GM18498 (cell line): ENCODE data around the gene GORASP2.
"Not testable (repeated sequence)": the region's sequence is repeated elsewhere in the genome, so short reads cannot be mapped to it uniquely, and the experiment has no call there.

Experiments used
- ATAC-seq: cut with Tn5 transposase; IDR thresholded peaks from one replicate; pipeline ENCODE4 v1.9.1; 2021; ENCODE audit warnings: mild to moderate bottlenecking, moderate library complexity; ENCODE audit not compliant: unreplicated experiment

The GORASP2 gene

DNA sequence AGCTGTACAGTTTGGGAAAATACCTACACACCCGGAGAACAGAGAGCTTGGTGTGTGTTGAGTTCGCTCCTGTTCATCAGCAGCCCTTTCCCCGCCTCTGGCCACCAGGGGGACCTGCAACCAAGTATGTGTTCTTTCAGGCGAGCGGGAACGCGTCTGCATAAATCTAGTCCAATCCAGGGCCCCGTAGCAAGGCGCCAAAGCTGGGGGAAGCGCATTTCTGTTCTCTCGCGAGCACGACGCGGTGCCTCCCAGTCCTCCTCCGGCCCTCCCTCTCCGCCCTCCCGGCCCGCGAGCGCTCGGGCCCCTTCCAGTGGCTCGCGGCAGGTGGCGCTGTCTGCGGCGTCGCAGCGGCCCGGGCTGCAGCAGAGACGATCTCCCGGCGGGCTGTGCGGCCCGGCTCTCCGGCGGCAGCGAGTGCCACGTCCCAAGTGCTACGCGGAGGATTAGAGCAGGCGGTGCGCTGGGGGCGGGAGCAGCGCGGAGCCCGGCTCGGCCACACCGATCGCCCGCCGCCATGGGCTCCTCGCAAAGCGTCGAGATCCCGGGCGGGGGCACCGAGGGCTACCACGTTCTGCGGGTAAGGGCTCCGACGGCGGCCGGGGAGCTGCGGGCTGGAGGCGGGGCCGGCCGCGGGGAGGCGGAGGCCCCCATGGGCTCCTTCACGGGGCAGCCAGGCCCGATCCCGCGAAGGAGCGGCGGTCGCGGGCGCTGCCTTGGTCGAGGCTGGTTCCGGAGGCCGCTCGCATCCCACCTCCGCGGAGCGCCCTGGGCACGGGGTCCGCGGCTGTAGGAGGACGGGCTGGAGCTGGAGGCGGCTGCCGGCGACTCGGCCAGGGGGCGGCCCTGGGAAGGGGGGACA, at the start of gene GORASP2:
TSS of gene GORASP2 (plus strand) at position 430 of the 862 bp plus-strand sequence. CDS start at position 518, 88 bp downstream.
- peak; percentile 92 for ATAC-seq

DNA sequence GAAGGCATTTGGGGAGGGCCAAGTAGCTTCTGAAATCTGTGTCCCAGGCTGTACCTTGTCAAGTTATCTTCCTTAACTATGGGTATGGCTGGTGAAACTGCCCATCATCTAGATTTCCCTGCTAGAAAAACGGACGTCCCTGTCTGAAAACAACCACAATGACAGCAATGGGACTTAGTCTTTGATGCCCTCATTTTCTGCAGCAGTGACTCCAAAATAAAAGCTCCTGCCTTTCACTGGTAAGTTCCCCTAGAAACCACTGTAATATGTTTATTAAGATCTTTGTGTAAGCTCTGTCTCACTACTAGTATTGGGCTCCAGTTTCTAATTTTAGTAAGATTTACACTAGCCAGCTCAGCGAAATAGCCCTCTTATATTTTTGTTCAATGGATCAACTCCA, 47.2 kb upstream of the GORASP2 start:
- no peak for ATAC-seq

- no peak for ATAC-seq
Measured at GRCh38 chr2:170882758-170883157, 46.3 kb upstream of the GORASP2 start.

DNA sequence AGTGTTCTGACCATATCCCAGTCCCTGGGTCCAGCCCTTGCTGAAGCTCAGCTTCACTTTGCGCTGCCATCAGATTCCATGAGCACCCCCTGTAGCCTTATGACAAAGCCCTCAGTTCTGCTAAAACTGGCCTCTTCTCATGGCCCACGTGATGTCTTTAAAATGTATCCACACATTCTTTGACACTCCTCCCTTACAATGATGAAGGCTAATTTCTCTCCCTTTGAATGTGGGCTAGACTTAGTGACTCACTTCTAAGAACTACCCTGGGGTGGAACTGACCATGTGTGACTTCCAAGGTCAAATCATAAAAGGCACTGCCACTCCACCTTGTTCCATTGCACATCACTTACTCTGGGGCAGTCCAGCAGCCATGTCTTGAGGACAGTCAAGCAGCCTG, 45.4 kb upstream of the GORASP2 start:
- no peak for ATAC-seq

- ATAC-seq: no peak
Measured at GRCh38 chr2:170885130-170885791, 43.8 kb upstream of the GORASP2 start.

GRCh38 chr2:170886386-170886785, 42.7 kb upstream of the GORASP2 start:
- ATAC-seq: no peak

DNA sequence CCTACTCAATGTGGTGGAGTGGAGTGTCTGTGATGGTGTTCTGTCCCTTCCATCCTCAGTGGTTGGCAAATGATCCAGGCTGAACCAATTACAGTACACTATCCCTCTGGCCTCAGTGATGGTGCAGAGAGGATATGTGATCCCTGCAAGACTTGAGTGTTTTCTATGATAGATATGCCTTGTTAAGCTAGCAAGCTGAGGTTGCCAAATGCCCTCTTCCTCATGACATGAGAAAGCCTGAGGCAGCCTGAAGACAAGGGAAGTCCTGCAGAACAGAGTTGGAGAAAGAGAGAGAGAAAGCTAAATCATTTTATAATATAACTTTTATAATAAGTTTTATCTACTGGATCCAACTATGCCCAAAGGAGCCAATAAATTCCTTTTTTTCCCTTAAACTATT, 41.6 kb upstream of the GORASP2 start:
- ATAC-seq: no peak

DNA sequence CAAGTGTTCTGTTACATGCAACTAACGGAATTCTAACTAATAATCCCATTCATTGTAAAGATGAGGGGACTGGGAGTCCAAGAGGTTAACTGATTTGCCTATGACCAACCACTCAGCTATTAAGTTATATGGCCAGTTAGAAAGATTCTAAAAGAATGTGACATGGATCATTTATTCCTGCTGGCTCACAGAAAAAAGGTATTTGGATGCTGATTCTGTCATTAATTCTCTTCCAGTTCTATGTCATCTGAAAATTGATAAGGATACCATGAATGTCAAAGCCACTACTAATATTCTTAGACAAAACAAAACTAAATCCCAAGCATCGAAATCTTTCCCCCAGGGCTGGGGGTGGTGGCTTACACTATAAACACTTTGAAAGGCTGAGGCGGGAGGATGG, 41.2 kb upstream of the GORASP2 start:
- no peak for ATAC-seq

- ATAC-seq: no peak
Measured at GRCh38 chr2:170891893-170892292, 37.2 kb upstream of the GORASP2 start.

GRCh38 chr2:170892391-170892951, 36.6 kb upstream of the GORASP2 start:
- no peak for ATAC-seq

GRCh38 chr2:170895023-170895757, 33.9 kb upstream of the GORASP2 start:
- no peak for ATAC-seq

DNA sequence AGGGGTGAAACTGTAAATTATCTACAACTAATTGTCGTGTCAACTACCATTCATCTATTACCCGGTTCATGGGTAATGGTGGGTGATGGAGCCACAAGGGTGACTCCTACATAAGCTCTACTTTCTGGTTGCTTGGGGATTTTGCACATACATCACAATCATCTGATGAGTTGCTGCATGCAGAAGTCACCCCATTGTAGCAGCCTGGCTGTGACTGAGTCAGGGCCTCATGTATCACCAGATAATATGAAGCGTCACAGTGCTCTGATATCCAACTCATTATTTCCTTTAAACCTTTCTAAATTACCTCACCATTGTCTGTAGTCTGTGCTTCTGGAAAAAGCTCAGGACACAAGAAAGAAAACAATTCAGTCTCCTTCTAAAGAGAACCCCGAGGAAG, 32.4 kb upstream of the GORASP2 start:
- ATAC-seq: no peak

DNA sequence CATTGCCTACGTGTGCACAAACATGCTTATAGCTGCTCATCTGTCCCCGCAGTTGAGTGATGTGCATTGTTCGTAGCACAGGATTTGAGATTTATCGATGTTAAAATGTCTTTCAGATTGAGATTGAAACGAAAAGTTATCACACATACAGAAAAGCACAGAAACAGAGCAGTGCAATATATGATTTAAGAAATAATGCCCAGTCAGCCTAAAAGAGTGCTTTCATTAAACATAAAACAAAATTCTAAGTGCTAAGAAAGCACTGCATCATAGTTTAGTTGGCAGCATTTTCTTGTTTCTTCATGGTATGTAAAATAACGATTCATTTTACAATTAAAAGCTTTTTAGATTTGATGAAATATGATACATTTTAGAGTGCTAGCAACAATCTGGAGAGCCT, 31.9 kb upstream of the GORASP2 start:
- ATAC-seq: no peak

DNA sequence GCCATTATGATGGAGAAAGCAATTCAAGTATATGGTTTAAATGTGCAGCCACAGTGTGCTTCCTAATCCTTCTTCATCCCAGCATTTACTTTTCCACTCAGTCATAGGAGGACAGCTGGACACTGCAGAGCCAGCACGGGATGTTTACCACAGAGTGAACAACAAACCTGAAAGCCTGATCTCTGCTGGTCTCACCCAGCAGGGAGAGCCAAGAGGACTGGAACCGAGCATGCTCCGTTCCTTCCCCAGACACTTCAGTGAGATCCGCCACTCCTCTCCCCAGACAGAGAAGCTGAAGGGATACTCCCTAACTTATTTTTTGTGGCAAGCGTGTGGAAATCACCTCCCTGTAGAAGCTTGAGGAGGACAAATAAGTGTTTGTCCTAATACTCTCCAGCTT, 23.2 kb upstream of the GORASP2 start:
- ATAC-seq: no peak

DNA sequence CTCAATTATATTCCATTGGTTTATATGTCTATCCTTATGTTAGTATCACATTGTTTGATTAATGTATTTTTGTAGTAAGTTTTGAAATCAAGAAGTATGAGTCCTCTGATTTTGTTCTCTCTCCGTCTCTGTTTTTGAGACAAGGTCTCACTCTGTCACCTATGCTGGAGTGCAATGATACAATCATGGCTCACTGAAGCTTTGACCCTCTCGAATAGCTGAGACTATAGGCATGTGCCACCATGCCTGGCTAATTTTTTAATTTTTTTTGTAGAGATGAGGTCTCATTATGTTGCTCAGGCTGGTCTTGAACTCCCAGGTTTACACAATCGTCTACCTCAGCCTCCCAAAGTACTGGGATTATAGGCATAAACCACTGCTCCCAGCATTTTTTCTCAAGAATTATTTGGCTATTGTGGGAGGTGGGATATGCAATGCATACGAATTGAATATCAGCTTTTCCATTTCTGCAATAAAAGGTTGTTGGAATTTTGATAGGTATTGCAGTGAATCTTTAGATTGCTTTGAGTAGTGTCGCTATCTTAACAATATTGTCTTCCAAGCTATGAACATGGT, 17.7 kb upstream of the GORASP2 start:
- no peak for ATAC-seq

- not testable (repeated sequence) for ATAC-seq
Measured at GRCh38 chr2:170914994-170915666, 13.9 kb upstream of the GORASP2 start.

DNA sequence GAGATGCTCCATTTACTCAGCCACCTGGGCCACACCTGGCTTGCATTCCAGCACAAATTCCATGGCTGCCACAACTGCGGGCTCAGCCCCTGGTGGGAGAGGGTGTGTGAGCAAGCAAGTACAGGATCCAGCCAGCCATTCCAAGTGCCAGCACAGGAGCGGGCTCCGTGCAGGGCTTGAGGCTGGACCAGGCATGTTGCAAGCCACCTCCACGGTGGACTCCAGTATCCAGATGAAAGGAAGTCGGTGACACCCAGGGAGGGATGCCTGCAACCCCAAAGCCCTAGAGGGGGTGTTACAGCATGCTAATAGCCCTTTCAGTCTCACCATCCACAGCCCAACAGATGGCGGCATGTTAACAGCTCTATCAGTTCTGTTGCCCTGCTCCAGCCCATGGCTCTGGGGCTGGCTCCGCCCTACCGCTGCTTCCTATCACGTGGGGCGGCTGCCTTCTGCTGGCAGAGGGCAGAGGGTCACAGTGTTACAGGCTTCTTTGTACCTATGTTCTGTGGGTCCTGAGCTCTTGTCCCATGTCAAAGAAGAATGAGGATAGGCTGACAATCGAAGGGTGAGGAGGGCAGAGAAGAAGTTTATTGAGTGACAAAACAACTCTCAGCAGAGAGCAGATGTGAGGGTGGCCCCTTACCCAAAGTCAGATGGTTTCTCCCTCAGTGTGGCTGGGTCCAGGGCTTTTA, 11.7 kb upstream of the GORASP2 start:
- no peak for ATAC-seq

GRCh38 chr2:170917957-170918356, 11.1 kb upstream of the GORASP2 start:
- ATAC-seq: no peak

DNA sequence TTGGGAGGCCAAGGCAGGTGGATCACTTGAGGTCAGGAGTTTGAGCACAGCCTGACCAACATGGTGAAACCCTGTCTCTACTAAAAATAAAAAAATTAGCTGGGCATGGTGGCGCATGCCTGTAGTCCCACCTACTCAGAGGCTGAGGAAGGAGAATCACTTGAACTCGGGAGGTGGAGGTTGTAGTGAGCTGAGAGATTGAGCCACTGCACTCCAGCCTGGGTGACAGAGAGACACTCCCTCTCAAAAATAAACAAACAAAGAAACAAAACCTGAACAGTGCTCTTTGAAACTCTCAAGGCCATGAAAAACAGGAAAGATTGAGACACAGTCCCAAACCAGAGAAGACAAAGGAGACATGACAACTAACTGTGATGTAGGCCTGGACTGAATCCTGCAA, 7.2 kb upstream of the GORASP2 start:
- ATAC-seq: not testable (repeated sequence)
